Endothelial cell of umbilical vein (primary cell): ENCODE results near the gene DUSP10. TPM values are rescaled to one million over a fixed set of nuclear protein-coding genes. Genes with fewer than 3 reads are reported as not detected.

Experiments used
- BruUV-seq: library from RNA; stranded (reverse); fragments of 400-500 nt; replicated peaks from 2 replicates; lab custom pipeline; 2021; lab: Mats Ljungman, UMichigan
- CTCF ChIA-PET: fragments of 300-600, 350-600 bp; sonication (Branson Sonifier 250); formaldehyde crosslinking; loops from one replicate; lab custom pipeline; 2021; ENCODE audit warnings: antibody characterized with exemption, inconsistent platforms; lab: Charles Lee
- POLR2A ChIA-PET: fragments of 300-600, 350-600 bp; sonication (Branson Sonifier 250); formaldehyde crosslinking; loops from one replicate; lab custom pipeline; 2021; ENCODE audit warnings: antibody characterized with exemption, inconsistent platforms; lab: Charles Lee
- DNase-seq: peaks from one replicate; pipeline ENCODE4 v3.0.0-alpha.2; 2011; ENCODE audit warnings: low read depth, low spot score
- FAIRE-seq: peaks from 2 replicates; lab custom pipeline; 2011; peaks lifted over from hg19 to GRCh38; lab: Jason Lieb, UNC
- H2AFZ ChIP-seq: 2 replicates; pipeline ENCODE4 v1.6.0; 2012; ENCODE audit warnings: low read depth, low read length, control low read depth, inconsistent platforms
- H3K27ac ChIP-seq: 2 replicates; pipeline ENCODE4 v1.5.1; 2011; ENCODE audit warnings: low read depth, mild to moderate bottlenecking, control low read depth, low read length, moderate library complexity; ENCODE audit not compliant: insufficient read depth
- H3K27me3 ChIP-seq, 2 experiments: 2 replicates each; pipeline versions ENCODE4 v1.6.0 to v1.6.1; 2011; ENCODE audit warnings: low read length in 2 of 2, mixed read lengths in 1 of 2; ENCODE audit not compliant: control insufficient read depth in 2 of 2, insufficient read depth in 2 of 2
- H3K36me3 ChIP-seq, 2 experiments: 2 replicates in 1 of 2; 3 replicates in 1 of 2; pipeline ENCODE4 v1.5.1; 2011; ENCODE audit warnings: low read length in 2 of 2, mild to moderate bottlenecking in 1 of 2, moderate library complexity in 1 of 2; ENCODE audit not compliant: control insufficient read depth in 2 of 2, insufficient read depth in 2 of 2; ENCODE audit errors: extremely low read depth in 1 of 2
- H3K4me1 ChIP-seq: 3 replicates; pipeline ENCODE4 v1.5.1; 2011; ENCODE audit warnings: mild to moderate bottlenecking, low read length; ENCODE audit not compliant: control insufficient read depth, insufficient read depth; ENCODE audit errors: extremely low read depth
- H3K4me2 ChIP-seq: 2 replicates; pipeline ENCODE4 v1.6.1; 2011; ENCODE audit warnings: low read length, control low read depth, mixed read lengths; ENCODE audit not compliant: insufficient read depth
- H3K4me3 ChIP-seq, 3 experiments: fragments of 200-600 bp in 1 of 3; sonication (generic), shearing (Covaris generic) in 1 of 3; replicated peaks in 1 of 3; 2 replicates each; pipeline ENCODE4 v1.5.1; 2011 to 2016; ENCODE audit warnings: control low read depth in 3 of 3, low read length in 3 of 3, mild to moderate bottlenecking in 2 of 3, inconsistent platforms in 1 of 3, low read depth in 1 of 3, moderate library complexity in 1 of 3; ENCODE audit not compliant: insufficient read depth in 1 of 3
- H3K79me2 ChIP-seq: 2 replicates; pipeline ENCODE4 v1.6.0; 2012; ENCODE audit warnings: low read length, inconsistent platforms; ENCODE audit not compliant: control insufficient read depth, insufficient read depth
- H3K9ac ChIP-seq: replicated peaks from 2 replicates; pipeline ENCODE3; 2011; ENCODE audit warnings: low read length, control low read depth; ENCODE audit not compliant: insufficient read depth; ENCODE audit errors: extremely low read depth
- H3K9me1 ChIP-seq: replicated peaks from 3 replicates; pipeline ENCODE4 v1.6.0; 2011; ENCODE audit warnings: mild to moderate bottlenecking, low read length; ENCODE audit not compliant: control insufficient read depth, insufficient read depth; ENCODE audit errors: extremely low read depth
- H3K9me3 ChIP-seq: replicated peaks from 2 replicates; pipeline ENCODE4 v1.5.1; 2012; ENCODE audit warnings: low read length, inconsistent platforms; ENCODE audit not compliant: control insufficient read depth, insufficient read depth
- H4K20me1 ChIP-seq: replicated peaks from 2 replicates; pipeline ENCODE3; 2011; ENCODE audit warnings: mild to moderate bottlenecking, low read length; ENCODE audit not compliant: control insufficient read depth, insufficient read depth; ENCODE audit errors: extremely low read depth
- EZH2 ChIP-seq: IDR thresholded peaks from 2 replicates; pipeline ENCODE4 v1.6.1; 2012; ENCODE audit warnings: borderline replicate concordance, low read depth, mild to moderate bottlenecking, moderate library complexity, low read length, inconsistent platforms; ENCODE audit not compliant: severe bottlenecking
- FOS ChIP-seq: IDR thresholded peaks from 2 replicates; pipeline ENCODE4 v1.6.1; 2011; ENCODE audit warnings: mild to moderate bottlenecking, low read length, moderate library complexity, borderline replicate concordance; ENCODE audit not compliant: insufficient read depth
- GATA2 ChIP-seq: IDR thresholded peaks from 2 replicates; pipeline ENCODE4 v1.7.0; 2011; ENCODE audit warnings: low read depth, mild to moderate bottlenecking, moderate library complexity, mixed read lengths, low read length; ENCODE audit not compliant: insufficient read length, insufficient read depth
- JUN ChIP-seq: IDR thresholded peaks from 2 replicates; pipeline ENCODE4 v1.6.1; 2011; ENCODE audit warnings: borderline replicate concordance, low read depth; ENCODE audit not compliant: insufficient read length, insufficient read depth
- MYC ChIP-seq: IDR thresholded peaks from one replicate; pipeline ENCODE4 v1.6.1; 2011; ENCODE audit warnings: mild to moderate bottlenecking, low read depth, low read length
- dilution Hi-C: fragments of 300-500 bp; cut with MboI; formaldehyde crosslinking; loops from one replicate; pipeline ENCODE4 v1.15.0; 2019; ENCODE audit warnings: low sequenced_read_pairs; ENCODE audit not compliant: extremely low pct_ligation_motif_present
- intact Hi-C: fragments of 100-400 bp; cut with micrococcal nuclease; formaldehyde crosslinking; loops from one replicate; pipeline ENCODE4 v1.10.0; 2022
- polyA plus RNA-seq, 4 experiments: library from polyadenylated mRNA; depleted of rRNA in 3 of 4; stranded (reverse) in 3 of 4; unstranded in 1 of 4; fragments of >200 nt; gene quantifications; 2 replicates each; pipeline versions ENCODE4 v1.2.1 to v1.2.3, GENCODE V29; 2011 to 2012; ENCODE audit warnings: missing spikeins in 1 of 4
- total RNA-seq: library from RNA; stranded (reverse); gene quantifications from 2 replicates; pipeline ENCODE4 v1.2.3, GENCODE V29; 2021
- TF ChIP-seq, protein P1 (sequence below), 2 donors: IDR thresholded peaks; 1 replicate in 1 of 2; 2 replicates in 1 of 2; pipeline ENCODE4 v1.5.1; 2011; ENCODE audit warnings: low read length in 2 of 2, mild to moderate bottlenecking in 2 of 2, moderate library complexity in 2 of 2, control low read depth in 1 of 2, inconsistent platforms in 1 of 2, low read depth in 1 of 2; ENCODE audit not compliant: insufficient read depth in 1 of 2; ENCODE audit errors: extremely low read depth in 1 of 2
- TF ChIP-seq, protein P2 (sequence below): IDR thresholded peaks from 2 replicates; pipeline ENCODE4 v1.6.1; 2011; ENCODE audit not compliant: insufficient read depth, insufficient read length

DUSP10 gene
- total and polyA plus RNA-seq, 2 donors (not counting 3 experiments of a cell fraction or from before 2014, with no cell fraction given), result 1.6 to 1.9 TPM

- no peak overlapping the region for H3K4me3 ChIP-seq
- H3K9me3 ChIP-seq, result no peaks in the 10 kb centered on the region
- H2AFZ ChIP-seq, result no peak overlapping the region
- H3K27me3 ChIP-seq, result peaks cover 0 to 1% of the 10 kb centered on the region in 2 experiments
- TF ChIP-seq JUN, result no peak
- TF ChIP-seq, protein P1, sequence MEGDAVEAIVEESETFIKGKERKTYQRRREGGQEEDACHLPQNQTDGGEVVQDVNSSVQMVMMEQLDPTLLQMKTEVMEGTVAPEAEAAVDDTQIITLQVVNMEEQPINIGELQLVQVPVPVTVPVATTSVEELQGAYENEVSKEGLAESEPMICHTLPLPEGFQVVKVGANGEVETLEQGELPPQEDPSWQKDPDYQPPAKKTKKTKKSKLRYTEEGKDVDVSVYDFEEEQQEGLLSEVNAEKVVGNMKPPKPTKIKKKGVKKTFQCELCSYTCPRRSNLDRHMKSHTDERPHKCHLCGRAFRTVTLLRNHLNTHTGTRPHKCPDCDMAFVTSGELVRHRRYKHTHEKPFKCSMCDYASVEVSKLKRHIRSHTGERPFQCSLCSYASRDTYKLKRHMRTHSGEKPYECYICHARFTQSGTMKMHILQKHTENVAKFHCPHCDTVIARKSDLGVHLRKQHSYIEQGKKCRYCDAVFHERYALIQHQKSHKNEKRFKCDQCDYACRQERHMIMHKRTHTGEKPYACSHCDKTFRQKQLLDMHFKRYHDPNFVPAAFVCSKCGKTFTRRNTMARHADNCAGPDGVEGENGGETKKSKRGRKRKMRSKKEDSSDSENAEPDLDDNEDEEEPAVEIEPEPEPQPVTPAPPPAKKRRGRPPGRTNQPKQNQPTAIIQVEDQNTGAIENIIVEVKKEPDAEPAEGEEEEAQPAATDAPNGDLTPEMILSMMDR (IDR thresholded peaks at IDR 0.05; ENCODE audit: extremely low read depth in 1 of 2, insufficient read depth in 1 of 2, low read depth in 1 of 2, low read length in 2 of 2), result no peak
- TF ChIP-seq EZH2, result no peak
- no peak for TF ChIP-seq MYC
- no peak for TF ChIP-seq FOS
- TF ChIP-seq, protein P2, sequence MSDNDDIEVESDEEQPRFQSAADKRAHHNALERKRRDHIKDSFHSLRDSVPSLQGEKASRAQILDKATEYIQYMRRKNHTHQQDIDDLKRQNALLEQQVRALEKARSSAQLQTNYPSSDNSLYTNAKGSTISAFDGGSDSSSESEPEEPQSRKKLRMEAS, result no peak
- TF ChIP-seq GATA2, result no peak
- H3K79me2 ChIP-seq, result no peaks in the 10 kb centered on the region
- CTCF ChIA-PET, result no interaction called here
- BruUV-seq, result no TSS peak
- H3K36me3 ChIP-seq, result no peaks in the 10 kb centered on the region
- DNase-seq, result no peak
- no peak overlapping the region for H3K9ac ChIP-seq
- FAIRE-seq, result no peak
- H4K20me1 ChIP-seq, result no peaks in the 10 kb centered on the region
- no peaks in the 10 kb centered on the region for H3K4me1 ChIP-seq
- POLR2A ChIA-PET, result no interaction called here
- dilution Hi-C loops (no loop called here), intact Hi-C loops (loop anchor here (10.0 kb wide), 1 partner anchor 714 kb away; no protein-coding TSS in a partner anchor)
- no peak overlapping the region for H3K4me2 ChIP-seq
- H3K9me1 ChIP-seq, result no peaks in the 10 kb centered on the region
- no peak overlapping the region for H3K27ac ChIP-seq
Observed at GRCh38 chr1:221748981-221749380, 7.1 kb upstream of the DUSP10 start.
